GM11168 (cell line): ENCODE data around the gene SDSL.

Experiments used
- in situ Hi-C: fragments of 300-500 bp; cut with MboI; formaldehyde crosslinking; loops from one replicate; pipeline ENCODE4 v1.12.0; 2022; ENCODE audit warnings: low sequenced_read_pairs; ENCODE audit not compliant: unreplicated experiment

The SDSL gene

DNA sequence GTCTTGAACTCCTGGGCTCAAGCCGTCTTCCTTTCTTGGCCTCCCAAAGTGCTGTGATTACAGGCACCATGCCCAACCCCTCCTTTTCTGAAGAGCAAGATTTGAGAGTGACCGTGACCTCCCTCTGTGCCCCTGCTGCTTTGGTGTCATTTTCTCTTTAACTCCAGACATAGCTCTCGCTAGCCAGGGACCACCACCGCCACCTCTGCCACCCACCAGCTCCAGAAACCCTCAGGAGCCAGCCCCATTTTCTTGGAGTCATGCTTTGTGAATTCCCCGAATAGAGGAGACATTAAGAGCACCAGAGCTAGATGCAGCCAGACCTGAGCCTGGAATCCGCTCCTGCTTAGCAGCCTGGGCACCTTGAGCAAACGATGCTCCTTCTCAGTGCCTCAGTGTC, 18.2 kb downstream of the SDSL start:
- in situ Hi-C loops = loop anchor here (25.0 kb wide), 1 partner anchor 472 kb away; no protein-coding TSS in a partner anchor

DNA sequence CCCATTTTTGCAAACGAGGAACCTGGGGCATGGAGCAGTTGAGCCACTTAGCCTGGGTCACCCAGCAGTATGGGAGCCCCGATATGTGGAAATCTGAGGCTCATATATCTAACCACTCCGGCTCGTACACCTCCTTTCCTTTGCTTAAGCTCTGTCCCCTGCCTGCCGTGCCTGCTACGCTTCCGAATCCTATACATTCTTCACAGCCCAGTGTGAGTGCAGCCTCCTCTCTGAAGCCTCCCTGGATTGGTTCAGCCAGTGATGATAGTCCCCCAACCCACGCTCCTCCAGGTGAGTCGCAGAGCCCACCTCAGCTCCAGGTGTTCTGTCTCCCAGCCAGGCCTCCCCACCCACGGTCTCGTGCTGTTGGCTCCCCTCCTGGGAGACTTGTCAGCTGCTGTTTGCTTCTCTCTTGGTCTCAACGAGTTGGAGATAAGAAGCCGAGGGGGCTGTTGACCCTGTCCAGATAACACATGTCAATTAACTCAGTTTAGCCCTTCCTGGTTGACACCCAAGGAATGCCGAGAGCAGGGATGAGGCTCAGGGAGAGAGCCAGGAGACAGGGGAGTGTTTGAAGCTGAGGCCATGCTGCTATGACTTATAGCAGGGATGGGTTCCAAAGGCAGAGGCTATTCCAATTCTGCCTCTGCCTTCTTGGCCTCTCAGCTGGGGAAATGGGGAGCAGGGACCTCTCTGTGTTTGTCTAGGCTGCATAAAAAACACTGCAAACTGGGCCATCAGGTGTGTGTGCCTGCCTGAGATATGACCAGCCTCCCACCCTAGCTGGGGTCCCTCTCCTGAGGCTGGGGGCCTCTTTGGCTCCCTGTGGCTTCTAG, 19.0 kb downstream of the SDSL start:
- in situ Hi-C loops = loop anchor here (25.0 kb wide), 1 partner anchor 471 kb away; no protein-coding TSS in a partner anchor

DNA sequence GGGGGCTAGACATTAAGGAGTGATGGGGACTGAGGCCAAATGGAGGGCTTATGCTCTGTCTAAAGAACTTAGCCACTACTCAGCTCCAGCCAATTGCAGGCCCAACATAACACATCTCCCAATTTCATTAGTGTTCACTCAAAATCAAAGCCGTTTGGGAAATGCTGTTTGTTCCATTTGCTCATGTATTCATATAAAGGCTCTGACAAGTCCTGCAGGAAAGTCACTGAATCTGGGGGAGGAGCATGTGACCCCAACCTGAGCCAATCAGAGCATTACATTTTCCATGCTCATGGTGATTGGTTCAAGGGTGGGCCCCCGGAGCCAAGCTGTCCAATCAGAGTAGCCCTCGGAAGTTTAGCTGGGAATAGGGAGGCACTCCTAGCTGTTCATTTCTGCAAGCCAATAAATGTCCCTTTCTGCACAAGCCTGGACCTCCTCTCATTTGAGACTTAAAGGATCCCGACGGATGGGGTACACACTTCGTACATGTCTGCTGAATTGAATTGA, 20.9 kb downstream of the SDSL start:
- in situ Hi-C loops = loop anchor here (25.0 kb wide), 1 partner anchor 469 kb away; no protein-coding TSS in a partner anchor

DNA sequence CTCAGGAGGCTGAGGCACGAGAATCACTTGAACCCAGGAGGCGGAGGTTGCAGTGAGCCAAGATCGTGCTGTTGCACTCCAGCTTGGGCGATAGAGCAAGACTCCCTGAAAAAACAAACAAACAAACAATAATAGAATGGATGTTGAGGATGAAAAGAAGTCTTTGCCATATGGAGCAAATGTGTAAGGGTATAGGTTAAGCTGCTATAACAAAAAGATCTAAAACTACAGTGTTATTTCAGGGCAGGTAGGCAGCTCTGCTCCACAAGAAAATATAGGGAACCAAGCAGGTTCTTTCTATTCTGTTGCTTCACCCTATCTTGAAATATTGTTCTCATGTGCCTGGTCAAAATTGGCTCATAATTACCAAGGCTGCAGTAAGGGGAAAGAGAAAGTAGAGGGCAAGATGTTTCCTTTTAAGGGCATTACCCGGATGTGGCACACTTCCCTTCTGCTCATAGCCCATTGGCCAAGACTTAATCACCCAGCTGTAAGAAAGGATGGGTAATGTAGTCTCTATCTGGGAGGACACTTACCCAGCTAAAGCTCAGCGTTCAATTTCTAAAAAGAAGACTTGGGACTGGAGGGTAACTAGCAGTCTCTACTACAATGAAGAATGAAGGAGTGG, 23.5 kb downstream of the SDSL start:
- in situ Hi-C loops = loop anchor here (25.0 kb wide), 1 partner anchor 467 kb away; no protein-coding TSS in a partner anchor

DNA sequence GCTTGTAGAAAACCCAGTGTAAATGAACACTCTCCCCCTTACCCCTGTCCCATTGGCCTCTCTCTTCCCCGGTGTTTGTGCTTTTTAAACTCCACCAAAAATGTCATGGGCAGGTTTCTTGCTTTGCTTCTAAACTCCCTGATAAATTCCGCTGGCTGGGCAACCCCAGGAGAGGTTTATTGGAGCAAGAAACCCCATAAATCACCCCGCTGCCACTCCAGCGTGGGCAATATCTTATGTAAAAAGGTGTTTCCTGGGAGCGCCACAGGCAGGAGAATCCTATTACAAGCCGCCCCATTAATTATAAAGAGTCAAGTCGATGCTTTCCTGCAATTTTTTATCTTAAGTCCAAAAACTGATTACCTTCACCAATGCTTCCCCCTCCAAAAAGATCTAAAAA, 26.7 kb downstream of the SDSL start:
- in situ Hi-C loops = loop anchor here (25.0 kb wide), 1 partner anchor 463 kb away; no protein-coding TSS in a partner anchor

DNA sequence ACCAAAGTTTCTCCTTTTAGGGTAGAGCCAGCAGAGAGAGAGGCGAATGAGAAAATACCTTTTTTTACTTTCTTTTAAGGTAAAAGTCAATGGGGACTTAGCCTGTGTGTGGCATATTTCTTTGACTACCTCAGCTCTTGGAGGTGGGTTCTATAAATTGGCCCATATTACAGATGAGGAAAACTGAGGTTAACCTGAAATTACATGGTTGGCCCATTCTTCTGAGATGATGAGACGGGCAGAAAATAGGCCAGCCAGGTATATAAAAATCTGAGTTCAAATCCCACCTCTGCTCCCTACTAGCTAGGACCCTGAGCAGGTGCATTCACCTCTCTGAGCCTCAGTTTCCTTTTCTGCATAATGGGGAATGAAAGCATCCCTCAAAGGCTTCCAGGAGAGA, 27.1 kb downstream of the SDSL start:
- in situ Hi-C loops = loop anchor here (25.0 kb wide), 1 partner anchor 463 kb away; no protein-coding TSS in a partner anchor

DNA sequence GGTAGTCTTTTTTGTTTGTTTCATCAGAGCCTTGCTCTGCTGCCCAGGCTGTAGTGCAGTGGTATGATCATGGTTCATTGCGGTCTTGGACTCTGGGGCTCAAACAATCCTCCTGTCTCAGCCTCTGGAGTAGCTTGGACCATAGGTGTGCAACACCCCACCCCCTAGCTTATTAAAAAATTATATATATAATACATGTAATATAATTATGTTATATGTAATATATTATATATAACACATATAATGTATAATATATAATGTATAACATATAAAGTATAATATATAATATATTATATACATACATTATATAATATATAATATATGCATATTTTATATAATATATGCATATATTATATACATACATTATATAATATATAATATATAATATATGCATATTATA, 27.7 kb downstream of the SDSL start:
- in situ Hi-C loops = loop anchor here (25.0 kb wide), 1 partner anchor 462 kb away; no protein-coding TSS in a partner anchor

DNA sequence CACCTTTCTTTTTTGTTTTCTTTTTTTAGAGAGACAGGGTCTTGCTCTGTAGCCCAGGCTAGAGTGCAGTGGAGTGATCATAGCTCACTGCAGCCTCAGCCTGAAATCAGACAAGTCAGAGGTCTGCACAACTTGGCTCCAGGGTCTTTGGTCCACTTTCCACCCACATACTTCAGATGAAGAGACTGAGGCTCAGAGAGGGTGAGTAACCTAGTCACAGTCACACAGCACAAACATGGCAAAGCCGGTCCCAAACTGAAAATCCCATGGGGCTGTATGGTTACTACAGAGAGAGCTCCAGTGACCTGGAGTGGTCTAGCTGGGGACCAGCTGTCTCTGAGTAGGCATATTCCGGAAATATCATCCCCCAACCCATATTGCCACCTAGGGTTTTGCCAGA, 30.3 kb downstream of the SDSL start:
- in situ Hi-C loops = no loop called here

DNA sequence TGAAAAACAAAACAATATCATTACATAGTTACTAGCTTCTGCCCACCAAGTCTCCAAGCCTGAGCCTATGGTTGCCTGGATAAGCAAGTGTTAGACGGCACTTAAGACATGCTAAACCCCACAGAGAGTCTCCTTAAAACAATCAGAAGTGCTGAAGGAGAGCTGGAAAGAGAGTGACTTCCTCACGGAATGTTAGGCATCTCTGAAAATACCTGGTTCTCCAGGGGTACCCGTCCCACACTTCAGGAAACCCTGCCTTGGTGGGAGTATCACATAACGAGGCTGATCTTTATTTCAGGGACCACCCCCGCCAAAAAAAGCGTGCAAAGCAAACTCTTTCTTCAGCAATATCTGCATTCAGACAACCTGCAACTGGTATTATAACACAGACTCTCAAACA, 31.1 kb downstream of the SDSL start:
- in situ Hi-C loops = no loop called here

DNA sequence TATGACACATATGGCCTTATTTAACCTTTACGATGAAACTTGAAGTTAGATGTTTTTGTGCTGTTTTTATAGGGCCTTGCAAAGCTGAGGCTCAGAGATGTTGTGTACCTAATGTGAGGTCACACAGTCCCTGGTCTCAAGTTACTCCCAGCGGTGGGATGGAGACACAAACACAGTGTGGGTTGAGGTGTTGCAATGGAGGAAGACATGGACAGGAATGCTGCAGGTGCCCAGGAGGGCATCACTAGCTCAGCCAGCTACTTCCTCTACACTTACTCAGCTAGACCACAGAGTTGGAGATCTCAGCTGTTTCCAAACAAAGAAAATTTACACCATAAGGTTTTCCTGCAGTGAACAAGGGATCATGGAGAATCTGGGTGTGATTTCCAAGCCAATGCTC, 34.0 kb downstream of the SDSL start:
- in situ Hi-C loops = no loop called here

DNA sequence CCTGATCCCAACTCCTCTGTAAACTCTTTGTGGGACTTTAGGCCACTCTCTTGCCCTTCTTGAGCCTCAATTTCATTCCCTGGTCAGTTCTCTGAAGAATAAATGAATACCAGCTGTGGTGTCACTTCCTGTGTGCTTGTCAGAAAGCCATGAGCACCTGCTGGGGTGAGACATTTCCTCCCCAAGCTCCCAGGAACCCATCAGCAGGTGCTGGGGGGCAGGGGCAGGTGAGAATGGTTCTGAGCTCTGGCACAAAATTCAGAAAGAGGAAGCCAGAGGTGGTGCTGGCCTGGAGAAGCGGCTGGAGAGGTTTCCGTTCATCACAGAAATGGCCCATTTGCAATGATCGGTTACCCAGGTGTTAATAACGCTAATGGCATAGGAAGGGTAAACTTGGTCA, 34.6 kb downstream of the SDSL start:
- in situ Hi-C loops = no loop called here

DNA sequence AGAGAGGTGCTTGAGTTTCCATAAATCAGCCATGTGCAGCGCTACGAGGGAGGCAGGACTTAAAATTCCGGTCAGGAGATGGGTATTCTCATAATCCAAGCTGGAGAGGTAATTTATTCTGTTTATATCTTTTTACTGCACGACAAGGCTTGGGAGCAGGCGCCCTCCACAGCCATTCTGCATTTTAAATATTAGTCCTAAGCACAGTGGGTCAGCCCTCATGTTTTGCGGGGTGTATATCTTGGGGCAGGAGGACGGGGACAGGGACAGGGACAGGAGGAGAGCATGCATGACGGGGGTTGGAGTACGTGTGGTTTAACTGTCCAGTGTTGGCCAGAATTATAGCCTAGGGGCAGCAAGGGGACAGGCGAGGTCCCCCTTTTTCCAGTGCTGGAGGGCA, 35.0 kb downstream of the SDSL start:
- in situ Hi-C loops = no loop called here

DNA sequence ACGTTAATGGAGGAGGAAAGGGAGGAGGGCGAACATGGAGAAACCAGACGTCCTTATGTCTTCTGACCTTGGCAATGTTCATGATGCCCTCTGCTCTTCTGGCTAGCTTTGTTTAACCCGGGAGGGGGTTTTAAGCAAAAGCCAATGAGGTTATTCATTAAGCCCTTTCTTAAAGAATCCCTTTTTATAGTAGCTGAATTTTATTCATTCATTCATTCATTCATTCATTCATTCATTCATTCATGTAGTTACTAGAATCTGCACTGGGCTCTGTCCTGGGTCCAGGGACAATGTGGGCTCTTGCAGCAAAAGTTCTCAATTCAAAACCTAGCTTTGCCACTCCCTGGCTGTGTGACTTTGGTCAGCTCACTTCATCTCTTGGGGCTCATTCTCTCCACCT, 35.5 kb downstream of the SDSL start:
- in situ Hi-C loops = no loop called here

DNA sequence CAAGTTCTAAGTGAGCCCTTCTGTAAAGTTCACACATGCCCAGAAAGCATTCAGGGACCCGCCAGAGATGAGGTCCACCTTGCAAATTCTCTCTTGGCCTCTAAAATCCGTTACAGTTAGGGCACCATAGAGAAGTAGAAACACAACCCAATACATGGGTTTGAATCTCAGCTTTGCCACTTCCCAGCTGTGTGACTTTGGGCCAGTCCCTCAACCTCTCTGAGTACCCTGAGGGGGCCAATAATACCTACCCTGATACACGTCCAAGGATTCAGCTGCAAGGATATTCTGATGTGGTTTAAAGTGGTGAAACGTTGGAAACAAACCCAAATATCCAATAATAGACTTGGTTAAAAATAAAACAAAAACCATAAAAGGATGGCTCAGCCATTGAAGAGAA, 37.8 kb downstream of the SDSL start:
- in situ Hi-C loops = no loop called here

DNA sequence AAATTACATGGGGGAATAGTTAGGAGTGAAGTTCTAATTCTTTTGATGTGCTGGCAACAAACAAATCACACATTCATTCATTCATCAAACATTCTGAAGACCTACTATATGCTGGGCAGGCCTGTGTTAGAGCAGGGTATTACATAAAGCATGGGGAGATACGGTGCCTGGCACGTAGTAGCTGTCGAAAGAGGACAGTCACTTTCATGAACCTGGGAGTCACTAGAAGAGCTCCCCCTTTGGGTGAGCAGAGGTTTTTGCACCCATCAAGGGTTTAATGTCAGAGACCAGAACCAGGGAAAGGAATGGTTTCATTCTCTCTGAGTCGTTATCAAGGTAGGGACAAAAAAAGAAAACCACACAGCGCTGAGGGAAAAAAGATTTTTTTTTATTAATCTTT, 39.5 kb downstream of the SDSL start:
- in situ Hi-C loops = no loop called here

DNA sequence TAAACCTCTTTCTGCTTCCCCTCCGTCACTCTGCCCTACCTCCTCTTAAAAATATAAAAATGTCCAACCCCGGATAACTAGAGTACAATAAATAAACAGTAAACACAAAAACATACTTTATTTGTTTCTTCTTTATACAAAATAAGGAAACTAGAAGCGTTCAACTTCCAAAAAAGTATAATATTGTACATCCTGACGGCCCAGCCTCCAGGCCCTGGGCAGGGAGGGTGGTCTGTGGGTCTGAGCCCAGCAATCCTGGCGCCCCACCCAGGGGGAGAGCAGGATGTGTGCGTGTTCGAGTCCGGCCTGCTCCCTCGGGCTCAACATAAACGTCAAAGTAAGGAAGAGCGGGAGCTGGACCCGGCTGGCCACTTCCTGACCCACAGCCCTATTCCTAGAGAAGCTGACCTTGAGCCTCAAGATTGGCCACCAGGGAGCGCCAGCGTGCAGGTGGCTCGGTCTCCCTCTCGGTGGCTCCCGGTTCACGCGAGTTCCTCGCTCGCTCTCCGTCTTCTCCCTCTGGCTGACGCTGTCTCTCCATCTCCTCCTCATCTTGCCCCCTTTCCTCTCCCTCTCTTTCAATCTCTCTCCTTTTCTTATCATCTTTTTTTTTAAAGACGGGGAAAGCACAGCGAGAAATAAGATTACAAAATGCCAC, 40.1 kb downstream of the SDSL start:
- in situ Hi-C loops = no loop called here

DNA sequence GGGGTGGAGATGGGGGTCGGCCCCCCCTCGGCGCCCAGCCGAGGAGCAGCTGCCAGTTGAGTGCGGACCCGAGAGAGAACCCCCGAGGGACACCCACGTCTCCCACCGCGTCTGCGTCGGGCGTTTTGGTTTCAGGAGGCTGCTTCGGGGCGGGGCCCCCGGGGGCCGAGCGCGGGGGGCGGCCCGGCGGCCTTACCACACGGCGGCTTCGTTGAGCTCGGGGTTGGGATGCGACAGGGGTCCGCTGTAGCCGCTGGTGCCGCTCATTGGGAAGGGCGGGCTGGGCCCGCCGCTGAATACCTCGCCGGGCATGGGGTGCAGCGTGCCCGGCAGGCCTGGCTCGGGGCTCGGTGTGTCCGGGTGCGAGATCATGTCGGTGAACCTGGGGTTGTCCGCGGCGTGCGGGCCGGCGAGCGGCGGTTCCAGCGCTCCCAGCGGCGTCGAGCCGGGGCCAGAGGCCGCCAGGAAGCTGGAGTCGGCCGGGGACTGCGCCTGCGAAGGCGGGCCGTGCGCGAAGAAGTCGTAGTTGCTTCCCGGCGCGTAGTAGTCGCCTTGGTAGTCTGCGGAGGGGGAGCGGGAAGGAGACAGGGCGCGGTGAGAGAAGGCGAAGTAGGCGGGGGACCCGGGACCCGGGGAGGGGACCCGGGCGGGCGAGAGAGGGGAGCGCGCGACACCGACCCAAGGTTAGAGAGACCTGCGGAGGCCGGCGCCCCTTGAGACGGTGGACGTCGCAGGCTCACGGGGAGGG, 41.0 kb downstream of the SDSL start:
- in situ Hi-C loops = no loop called here

DNA sequence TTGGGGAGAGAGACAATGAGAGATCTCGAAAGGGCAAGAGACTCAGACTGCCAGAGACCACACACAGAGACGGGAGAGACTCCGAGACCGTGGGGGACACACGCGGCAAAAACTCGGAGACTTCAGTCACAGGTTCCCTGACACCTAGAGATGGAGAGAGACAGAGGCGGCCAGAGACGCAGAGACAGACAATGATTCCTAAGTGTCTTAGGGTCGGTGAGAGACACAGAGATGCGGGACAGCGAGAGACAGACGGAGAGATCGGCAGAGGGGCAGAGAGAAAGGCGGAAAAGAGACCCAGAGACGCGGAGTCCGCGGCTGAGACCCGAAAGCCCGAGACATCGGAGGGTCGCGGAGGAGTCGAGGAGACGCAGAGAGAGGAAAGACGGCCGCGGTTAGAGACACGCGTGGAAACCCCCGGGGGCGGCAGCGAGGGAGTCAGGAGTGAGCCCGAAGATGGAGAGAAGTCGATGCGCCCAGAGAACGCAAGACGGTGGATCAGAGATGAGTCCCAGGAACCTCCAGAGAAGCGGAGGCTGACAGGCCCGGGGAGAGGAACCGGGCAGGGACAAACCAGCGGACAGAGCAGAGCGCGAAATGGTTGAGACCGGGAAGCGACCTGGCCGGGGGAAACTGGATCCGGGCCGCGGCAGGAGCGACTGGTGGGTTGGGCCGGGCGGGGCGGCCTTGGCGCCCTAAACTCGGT, 41.7 kb downstream of the SDSL start:
- in situ Hi-C loops = no loop called here

DNA sequence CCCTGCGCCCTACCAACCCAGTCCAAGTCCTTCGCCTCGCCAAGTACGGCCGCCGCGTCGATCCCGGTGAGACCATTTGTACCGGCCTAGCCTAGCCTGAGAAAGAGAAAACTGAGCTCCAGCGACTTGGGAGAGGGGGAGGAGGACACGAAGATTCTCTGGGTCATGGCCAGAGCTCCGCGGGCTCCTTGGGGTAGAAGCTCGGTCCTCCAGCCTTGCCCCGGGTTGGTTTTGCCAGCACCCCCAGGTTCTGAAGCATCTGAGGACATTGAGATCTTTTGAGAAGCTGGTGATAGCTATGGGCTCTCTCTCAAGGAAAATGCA, 42.2 kb downstream of the SDSL start:
- in situ Hi-C loops = no loop called here
